GM12864 (cell line): Measurements from ENCODE around the gene BTBD16.

ENCODE experiments used
- DNase-seq: peaks from one replicate; pipeline ENCODE4 v3.0.0-alpha.2; 2011; ENCODE audit warnings: low read depth
- H3K4me3 ChIP-seq: 2 replicates; pipeline ENCODE4 v1.5.1; 2011; ENCODE audit warnings: mild to moderate bottlenecking, low read depth, low read length, control low read depth
- TF ChIP-seq, protein P1 (sequence below): IDR thresholded peaks from 2 replicates; pipeline ENCODE4 v1.5.1; 2011; ENCODE audit warnings: low read depth, mild to moderate bottlenecking, moderate library complexity, low read length, control low read depth, inconsistent platforms; ENCODE audit errors: missing control alignments

The BTBD16 gene

DNA sequence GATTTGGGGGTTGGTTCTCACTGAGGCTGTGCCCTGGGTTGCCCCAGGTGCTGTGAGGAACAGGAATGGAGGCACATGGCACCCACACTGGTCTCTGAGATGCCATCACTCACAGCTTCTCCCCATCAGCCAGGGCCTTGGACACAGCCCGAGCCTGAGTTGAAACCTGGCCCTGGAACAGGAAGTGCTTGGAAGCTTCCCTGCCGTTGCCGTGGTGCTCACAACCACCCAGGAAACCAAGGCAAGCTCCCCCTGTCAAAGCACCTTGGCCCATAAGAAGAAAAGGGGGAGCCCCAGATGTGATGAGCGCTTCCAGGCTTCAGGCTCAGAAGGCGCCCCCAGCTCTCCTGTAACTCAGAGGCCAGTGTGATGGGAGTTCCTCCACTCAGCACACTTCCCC is at the start of gene BTBD16:
Gene BTBD16, plus strand, starts transcription at position 221 of the 400 bp plus-strand sequence. CDS start 3,786 bp downstream, outside the sequence.
- no peak within 1 kb of the TSS for H3K4me3 ChIP-seq
- no peak for DNase-seq
- TF ChIP-seq, protein P1, sequence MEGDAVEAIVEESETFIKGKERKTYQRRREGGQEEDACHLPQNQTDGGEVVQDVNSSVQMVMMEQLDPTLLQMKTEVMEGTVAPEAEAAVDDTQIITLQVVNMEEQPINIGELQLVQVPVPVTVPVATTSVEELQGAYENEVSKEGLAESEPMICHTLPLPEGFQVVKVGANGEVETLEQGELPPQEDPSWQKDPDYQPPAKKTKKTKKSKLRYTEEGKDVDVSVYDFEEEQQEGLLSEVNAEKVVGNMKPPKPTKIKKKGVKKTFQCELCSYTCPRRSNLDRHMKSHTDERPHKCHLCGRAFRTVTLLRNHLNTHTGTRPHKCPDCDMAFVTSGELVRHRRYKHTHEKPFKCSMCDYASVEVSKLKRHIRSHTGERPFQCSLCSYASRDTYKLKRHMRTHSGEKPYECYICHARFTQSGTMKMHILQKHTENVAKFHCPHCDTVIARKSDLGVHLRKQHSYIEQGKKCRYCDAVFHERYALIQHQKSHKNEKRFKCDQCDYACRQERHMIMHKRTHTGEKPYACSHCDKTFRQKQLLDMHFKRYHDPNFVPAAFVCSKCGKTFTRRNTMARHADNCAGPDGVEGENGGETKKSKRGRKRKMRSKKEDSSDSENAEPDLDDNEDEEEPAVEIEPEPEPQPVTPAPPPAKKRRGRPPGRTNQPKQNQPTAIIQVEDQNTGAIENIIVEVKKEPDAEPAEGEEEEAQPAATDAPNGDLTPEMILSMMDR = no peak

DNA sequence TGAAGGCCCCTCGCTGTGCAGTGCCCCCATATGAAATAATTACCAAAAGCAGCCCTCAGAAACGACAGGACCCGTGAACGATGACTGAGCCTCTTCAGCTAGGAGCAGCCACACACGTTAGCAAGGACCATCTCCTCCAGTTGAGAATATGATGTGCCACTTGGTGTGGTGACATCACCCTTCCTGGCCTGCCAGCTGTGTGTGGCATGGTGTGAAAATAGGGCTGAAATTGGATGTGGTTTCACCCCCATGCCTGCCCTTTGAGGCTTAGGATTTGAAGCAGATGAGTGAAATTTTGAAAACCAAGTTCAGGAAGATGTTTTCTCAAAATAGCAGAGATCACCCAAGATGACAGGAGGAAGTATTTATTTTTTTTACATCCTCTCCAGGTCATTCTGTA is 49.1 kb upstream of the BTBD16 start:
- TF ChIP-seq, protein P1 = no peak
- no peak overlapping the region for H3K4me3 ChIP-seq
- DNase-seq = no peak

DNA sequence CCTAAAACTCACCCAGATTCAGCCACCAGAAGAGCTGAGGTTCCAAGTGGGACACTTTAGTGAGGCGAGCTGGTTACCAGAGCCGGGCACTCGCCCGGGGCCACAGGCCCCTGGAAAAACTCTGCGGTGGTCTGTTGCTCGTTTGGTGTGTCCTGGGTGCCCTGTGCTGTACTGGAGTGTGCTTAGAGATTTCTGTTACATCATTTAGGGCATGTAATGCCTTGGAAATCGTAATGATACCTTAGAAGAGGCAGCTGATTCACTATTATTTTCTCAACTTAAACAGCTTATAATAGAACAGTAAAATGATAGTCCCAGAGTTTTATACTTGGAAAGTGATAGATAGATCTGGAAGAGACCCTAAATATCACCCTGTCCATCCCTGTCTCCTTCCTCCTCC is 48.5 kb upstream of the BTBD16 start:
- no peak for DNase-seq
- H3K4me3 ChIP-seq = no peak overlapping the region
- TF ChIP-seq, protein P1 = no peak

DNA sequence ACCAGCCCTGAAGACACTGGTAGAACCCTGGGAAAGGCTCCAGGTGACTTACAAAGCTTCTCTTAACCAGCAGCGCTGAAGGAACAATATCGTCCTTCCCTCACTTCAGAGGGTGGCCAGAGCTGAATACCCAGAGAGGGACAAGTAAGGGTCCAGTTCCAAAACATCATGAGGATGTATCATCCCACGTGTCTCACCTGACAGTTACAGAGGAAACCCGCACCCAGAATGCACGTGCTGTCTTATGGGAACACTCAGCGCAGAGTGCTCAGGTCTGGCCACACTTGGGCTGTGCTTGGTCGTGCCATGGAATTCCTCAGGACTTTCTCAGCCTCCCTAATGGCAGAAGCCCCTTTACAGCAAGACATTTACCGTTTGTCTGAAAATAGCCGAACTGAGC is 46.9 kb upstream of the BTBD16 start:
- no peak overlapping the region for H3K4me3 ChIP-seq
- TF ChIP-seq, protein P1 = no peak
- DNase-seq = no peak

DNA sequence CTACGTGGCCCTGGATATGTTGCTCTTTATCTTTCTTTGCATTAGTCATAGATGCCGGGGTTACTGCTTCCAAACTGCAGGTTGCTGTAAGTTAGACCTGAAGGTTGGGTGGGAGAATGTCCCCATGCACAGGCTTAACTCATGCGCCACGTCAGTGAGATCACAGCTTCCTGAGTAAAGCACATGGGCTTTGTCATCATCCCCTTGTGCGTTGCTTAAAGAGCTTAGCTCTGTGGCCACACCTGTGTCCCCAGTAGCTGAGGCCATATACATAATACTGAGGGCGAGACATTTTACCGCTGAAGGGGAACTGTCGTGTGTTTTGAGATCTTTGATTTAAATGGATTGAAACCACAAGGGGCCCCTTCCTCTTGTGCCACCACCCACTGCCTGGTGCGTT is 45.8 kb upstream of the BTBD16 start:
- no peak for DNase-seq
- TF ChIP-seq, protein P1 = no peak

DNA sequence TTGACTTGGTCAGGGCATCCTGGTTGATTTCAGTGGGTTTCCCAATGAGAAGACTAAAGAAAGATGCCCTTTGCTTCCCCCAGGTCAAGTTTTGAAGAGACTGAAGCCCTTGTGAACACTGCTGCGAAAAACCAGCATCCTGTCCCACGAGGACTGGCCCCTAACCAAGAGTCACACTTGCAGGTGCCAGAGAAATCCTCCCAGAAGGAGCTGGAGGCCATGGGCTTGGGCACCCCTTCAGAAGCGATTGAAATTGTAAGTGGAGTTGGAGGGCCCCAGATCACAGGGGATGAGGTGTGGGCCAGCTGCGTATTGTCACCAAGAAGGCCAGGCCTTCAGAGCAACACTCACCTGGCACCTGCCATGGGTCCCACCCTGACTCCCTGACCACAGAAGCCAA is 43.3 kb upstream of the BTBD16 start:
- H3K4me3 ChIP-seq = no peak overlapping the region
- no peak for DNase-seq
- TF ChIP-seq, protein P1 = no peak

More for the DNA sequence above, 45.8 kb upstream of the BTBD16 start:
- no peak overlapping the region for H3K4me3 ChIP-seq

DNA sequence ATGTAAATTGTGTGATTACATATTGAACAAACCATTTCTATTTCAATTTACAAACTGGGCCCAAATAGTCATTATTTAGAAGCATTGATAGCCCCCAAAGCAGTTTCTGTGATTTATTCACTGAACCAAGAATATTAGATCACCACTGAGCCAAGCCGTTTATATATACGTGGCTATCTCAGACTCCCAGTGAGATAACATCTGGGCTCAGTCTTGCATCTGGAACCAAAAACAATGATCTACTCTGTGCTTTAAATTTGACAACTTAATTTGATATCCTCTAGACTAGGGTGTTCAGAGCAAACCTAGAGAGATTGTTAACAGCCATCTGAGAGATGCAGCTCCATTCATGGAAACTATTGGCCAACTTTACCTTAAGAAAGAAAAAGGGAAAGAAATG is 41.4 kb upstream of the BTBD16 start:
- TF ChIP-seq, protein P1 = no peak
- H3K4me3 ChIP-seq = no peak overlapping the region
- no peak for DNase-seq
